AG09309 (cell line): ENCODE data around the gene OTOGL.

ENCODE experiments used
- DNase-seq: peaks from one replicate; pipeline ENCODE4 v3.0.0-alpha.2; 2010; ENCODE audit warnings: low read depth
- H3K4me3 ChIP-seq: 2 replicates; pipeline ENCODE4 v1.5.1; 2011; ENCODE audit warnings: mild to moderate bottlenecking, low read depth, low read length, moderate library complexity; ENCODE audit not compliant: control insufficient read depth
- TF ChIP-seq, protein P1 (sequence below): IDR thresholded peaks from 2 replicates; pipeline ENCODE4 v1.5.1; 2011; ENCODE audit warnings: mild to moderate bottlenecking, low read depth, low read length, inconsistent platforms; ENCODE audit not compliant: insufficient read depth, control insufficient read depth; ENCODE audit errors: missing control alignments

The OTOGL gene

DNA sequence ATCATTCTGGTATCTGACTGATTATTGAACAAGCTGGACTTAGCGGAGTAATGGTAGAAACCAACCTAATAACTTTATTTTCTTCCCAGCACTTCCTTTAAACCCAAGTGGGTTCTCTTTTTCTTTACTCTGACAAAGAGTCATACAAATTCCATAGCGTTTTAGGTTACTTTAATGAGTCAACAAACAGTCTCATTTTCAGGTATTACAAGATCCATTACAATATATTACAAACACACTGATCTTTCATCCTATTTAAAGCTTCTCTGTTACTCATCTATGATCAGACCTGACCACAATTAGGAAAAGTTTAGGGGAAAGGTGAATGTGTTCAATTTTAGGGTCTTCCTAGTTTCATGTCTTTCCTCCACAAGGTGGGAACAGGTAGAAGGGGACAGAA, 305.3 kb downstream of the OTOGL start:
- TF ChIP-seq, protein P1, sequence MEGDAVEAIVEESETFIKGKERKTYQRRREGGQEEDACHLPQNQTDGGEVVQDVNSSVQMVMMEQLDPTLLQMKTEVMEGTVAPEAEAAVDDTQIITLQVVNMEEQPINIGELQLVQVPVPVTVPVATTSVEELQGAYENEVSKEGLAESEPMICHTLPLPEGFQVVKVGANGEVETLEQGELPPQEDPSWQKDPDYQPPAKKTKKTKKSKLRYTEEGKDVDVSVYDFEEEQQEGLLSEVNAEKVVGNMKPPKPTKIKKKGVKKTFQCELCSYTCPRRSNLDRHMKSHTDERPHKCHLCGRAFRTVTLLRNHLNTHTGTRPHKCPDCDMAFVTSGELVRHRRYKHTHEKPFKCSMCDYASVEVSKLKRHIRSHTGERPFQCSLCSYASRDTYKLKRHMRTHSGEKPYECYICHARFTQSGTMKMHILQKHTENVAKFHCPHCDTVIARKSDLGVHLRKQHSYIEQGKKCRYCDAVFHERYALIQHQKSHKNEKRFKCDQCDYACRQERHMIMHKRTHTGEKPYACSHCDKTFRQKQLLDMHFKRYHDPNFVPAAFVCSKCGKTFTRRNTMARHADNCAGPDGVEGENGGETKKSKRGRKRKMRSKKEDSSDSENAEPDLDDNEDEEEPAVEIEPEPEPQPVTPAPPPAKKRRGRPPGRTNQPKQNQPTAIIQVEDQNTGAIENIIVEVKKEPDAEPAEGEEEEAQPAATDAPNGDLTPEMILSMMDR = no peak
- no peak for DNase-seq

DNA sequence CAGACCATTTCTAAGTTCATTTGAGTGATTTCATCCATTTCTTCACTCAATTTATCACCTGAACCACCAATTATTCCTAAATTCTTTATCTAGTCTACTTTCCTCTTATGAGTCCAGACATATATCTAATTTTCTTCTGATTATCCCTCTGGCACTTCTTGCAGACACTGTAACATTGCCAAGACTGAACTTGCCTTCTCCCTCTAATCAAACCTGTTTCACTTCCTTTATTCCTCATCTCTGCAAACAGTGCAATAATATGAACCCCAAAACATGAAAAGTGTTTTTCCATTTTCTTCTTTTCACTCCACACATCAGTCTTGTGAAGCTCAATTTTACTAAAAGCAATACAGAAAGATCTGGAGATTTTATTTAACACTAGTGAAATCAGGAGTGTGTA, 306.9 kb downstream of the OTOGL start:
- TF ChIP-seq, protein P1 = no peak
- H3K4me3 ChIP-seq = no peak overlapping the region
- DNase-seq = no peak

More for the DNA sequence above, 305.3 kb downstream of the OTOGL start:
- H3K4me3 ChIP-seq = no peak overlapping the region

DNA sequence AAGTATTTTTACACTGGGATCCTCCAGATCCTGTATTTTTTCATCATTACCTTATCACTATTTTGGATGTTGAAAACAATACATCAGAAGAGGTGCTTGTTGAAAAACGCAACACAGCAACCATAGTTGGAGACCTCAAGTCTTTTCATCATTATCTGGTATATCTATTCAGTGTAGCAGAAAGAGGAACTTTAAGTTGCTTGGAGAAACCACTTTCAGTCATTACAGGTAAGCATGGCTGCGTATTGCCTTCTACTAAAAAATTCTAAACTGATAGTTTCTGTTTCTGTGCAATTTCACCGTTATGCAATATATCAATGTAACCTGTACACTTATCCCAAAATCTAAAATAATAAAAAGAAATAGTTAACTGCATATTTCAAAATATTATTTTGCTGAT, 312.4 kb downstream of the OTOGL start:
- no peak for DNase-seq
- TF ChIP-seq, protein P1 = no peak

DNA sequence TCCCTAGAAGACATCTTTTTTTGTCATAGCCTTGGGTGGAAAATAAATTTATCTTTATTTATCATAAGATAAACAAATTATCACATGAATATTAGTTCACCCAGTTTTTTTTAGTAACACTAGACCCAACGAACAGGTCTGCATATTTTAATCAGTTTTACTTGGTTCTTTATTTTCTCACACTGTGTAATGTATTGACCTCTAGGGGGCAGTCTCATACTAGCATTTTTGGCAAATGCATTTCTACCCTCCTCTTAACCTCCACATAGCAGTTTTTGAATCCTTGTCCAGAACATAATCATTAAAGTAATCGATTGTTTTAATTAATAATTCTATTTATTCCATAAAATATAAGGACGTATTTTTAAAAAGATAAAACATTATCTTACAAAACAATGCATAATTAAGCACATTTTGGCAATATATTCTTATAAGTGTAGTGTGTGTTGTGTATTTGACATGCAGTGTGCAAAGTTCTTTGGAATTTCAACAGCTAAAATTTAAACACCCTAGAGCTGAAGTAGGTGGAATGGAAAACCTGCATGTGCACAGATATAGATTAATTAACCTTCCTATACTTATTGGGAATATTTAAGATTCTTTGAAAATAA, 313.1 kb downstream of the OTOGL start:
- no peak overlapping the region for H3K4me3 ChIP-seq
- TF ChIP-seq, protein P1 = peak; percentile 60
- peak; percentile 23 for DNase-seq

More for the DNA sequence above, 312.4 kb downstream of the OTOGL start:
- H3K4me3 ChIP-seq = no peak overlapping the region

DNA sequence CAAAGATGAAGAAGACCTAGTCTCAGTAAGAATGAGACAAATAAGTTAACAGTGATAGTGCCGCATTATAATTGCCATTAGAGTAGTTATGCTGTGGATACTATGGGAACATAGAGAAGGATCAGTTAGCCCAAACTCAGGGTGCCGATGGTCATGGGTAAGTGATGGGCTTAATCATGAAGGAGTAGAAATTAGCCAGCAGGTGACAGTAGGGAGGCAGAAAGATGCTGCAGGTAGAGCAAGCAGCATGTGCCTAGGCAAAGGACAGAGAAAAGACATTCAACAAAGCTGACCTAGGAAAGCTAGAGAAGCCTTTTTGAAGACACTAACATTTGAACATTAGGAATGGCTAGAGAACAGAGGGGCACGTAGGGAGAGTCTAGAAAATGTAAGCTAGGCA, 314.1 kb downstream of the OTOGL start:
- DNase-seq = no peak
- no peak overlapping the region for H3K4me3 ChIP-seq
- TF ChIP-seq, protein P1 = no peak

DNA sequence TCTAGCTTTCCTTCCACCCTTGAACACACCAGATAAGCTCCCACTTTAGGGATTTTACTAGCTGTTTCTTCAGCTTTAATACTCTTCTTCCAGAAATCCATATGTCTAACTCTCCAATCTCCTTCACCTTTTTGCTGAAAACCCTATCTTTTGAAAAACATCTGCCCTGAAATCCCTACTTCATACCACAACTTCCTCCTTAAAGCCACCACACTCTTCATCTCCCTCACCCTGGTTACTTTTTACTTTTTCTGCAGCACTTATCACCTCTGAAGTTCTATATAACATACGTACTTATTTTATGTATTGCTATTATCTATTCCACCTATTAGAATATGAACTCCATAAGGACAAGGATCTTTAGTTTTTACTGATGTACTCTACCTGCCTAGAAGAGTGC, 316.1 kb downstream of the OTOGL start:
- no peak for DNase-seq
- no peak overlapping the region for H3K4me3 ChIP-seq
- TF ChIP-seq, protein P1 = no peak
